H1 (cell line): Measurements from ENCODE around the gene DGAT2. TPM values are rescaled to one million over a fixed set of nuclear protein-coding genes. Genes with fewer than 3 reads are reported as not detected.

Experiments used
- CTCF ChIA-PET: fragments of 300-600 bp; sonication (Branson Sonifier 250); formaldehyde crosslinking; loops from one replicate; lab custom pipeline; 2021; ENCODE audit not compliant: partially characterized antibody; lab: Charles Lee
- POLR2A ChIA-PET: fragments of 300-600 bp; sonication (Branson Sonifier 250); formaldehyde crosslinking; loops from one replicate; lab custom pipeline; 2021; ENCODE audit warnings: inconsistent platforms; ENCODE audit not compliant: partially characterized antibody; lab: Charles Lee
- DNase-seq, 2 experiments: peaks; one replicate each; pipeline versions ENCODE4 v3.0.0 to v3.0.0-alpha.2; 2010 to 2022; ENCODE audit warnings: low spot score in 2 of 2, low read depth in 1 of 2, mixed read lengths in 1 of 2
- FAIRE-seq: peaks from 2 replicates; lab custom pipeline; 2011; peaks lifted over from hg19 to GRCh38; lab: Jason Lieb, UNC
- H2AFZ ChIP-seq: 2 replicates; pipeline ENCODE4 v1.8.1; 2012; ENCODE audit warnings: low read length, inconsistent platforms
- H2AK5ac ChIP-seq: 2 replicates; pipeline ENCODE4 v1.6.1; 2013; ENCODE audit warnings: low read depth, low read length
- H2BK120ac ChIP-seq: replicated peaks from 2 replicates; pipeline ENCODE3; 2013; ENCODE audit warnings: low read depth, low read length, inconsistent platforms
- H2BK12ac ChIP-seq: 2 replicates; pipeline ENCODE4 v1.6.1; 2013; ENCODE audit warnings: low read depth, low read length
- H2BK15ac ChIP-seq: 2 replicates; pipeline ENCODE4 v1.6.1; 2013; ENCODE audit warnings: low read length
- H2BK20ac ChIP-seq: 2 replicates; pipeline ENCODE4 v1.6.1; 2013; ENCODE audit warnings: low read length
- H2BK5ac ChIP-seq: 2 replicates; pipeline ENCODE4 v1.6.1; 2013; ENCODE audit warnings: low read depth, low read length
- H3K14ac ChIP-seq: 2 replicates; pipeline ENCODE4 v1.6.1; 2013; ENCODE audit warnings: inconsistent platforms; ENCODE audit not compliant: insufficient read length
- H3K18ac ChIP-seq: 2 replicates; pipeline ENCODE4 v1.6.1; 2013; ENCODE audit warnings: low read length; ENCODE audit errors: extremely low read depth
- H3K23ac ChIP-seq: 2 replicates; pipeline ENCODE4 v1.6.1; 2013; ENCODE audit warnings: inconsistent platforms; ENCODE audit not compliant: insufficient read length
- H3K23me2 ChIP-seq: 2 replicates; pipeline ENCODE4 v1.6.1; 2013; ENCODE audit warnings: low read depth, low read length
- H3K27ac ChIP-seq: 2 replicates; pipeline ENCODE4 v1.6.1; 2011; ENCODE audit warnings: low read depth, low read length, inconsistent platforms
- H3K27me3 ChIP-seq, 4 experiments: replicated peaks in 1 of 4; 1 replicate in 1 of 4; 2 replicates in 3 of 4; pipeline versions ENCODE4 v1.6.1 to v1.8.1; 2011 to 2013; ENCODE audit warnings: low read length in 3 of 4, mild to moderate bottlenecking in 3 of 4, inconsistent platforms in 2 of 4, mixed read lengths in 2 of 4, moderate library complexity in 1 of 4; ENCODE audit not compliant: control insufficient read depth in 3 of 4, insufficient read depth in 3 of 4; ENCODE audit errors: extremely low read depth in 1 of 4
- H3K36me3 ChIP-seq, 4 experiments: 2 replicates each; pipeline versions ENCODE4 v1.6.1 to v1.8.1; 2011 to 2013; ENCODE audit warnings: mild to moderate bottlenecking in 4 of 4, low read length in 3 of 4, moderate library complexity in 2 of 4, control low read depth in 1 of 4, inconsistent platforms in 1 of 4; ENCODE audit not compliant: insufficient read depth in 4 of 4, control insufficient read depth in 2 of 4
- H3K4ac ChIP-seq: replicated peaks from 2 replicates; pipeline ENCODE3; 2013; ENCODE audit warnings: low read length, low read depth, mixed read lengths, inconsistent platforms; ENCODE audit not compliant: insufficient read length
- H3K4me1 ChIP-seq, 4 experiments: replicated peaks in 1 of 4; 1 replicate in 1 of 4; 2 replicates in 3 of 4; pipeline versions ENCODE4 v1.6.1 to v1.8.1; 2011 to 2013; ENCODE audit warnings: low read length in 3 of 4, inconsistent platforms in 2 of 4, mixed read lengths in 1 of 4; ENCODE audit not compliant: insufficient read depth in 4 of 4, control insufficient read depth in 3 of 4
- H3K4me2 ChIP-seq, 2 experiments: 2 replicates each; pipeline versions ENCODE4 v1.6.1 to v1.8.1; 2011 to 2013; ENCODE audit warnings: low read depth in 2 of 2, low read length in 2 of 2, control low read depth in 1 of 2, inconsistent platforms in 1 of 2, mild to moderate bottlenecking in 1 of 2; ENCODE audit not compliant: insufficient read depth in 1 of 2
- H3K4me3 ChIP-seq, 4 experiments: fragments of 200-600, 300-600 bp in 1 of 4; sonication (generic), shearing (Covaris generic), sonication (Bioruptor Twin) in 1 of 4; 2 replicates each; pipeline versions ENCODE4 v1.5.1 to v1.8.1; 2011 to 2016; ENCODE audit warnings: low read length in 4 of 4, low read depth in 3 of 4, control low read depth in 2 of 4, inconsistent platforms in 2 of 4, mild to moderate bottlenecking in 2 of 4, mixed read lengths in 1 of 4, moderate library complexity in 1 of 4; ENCODE audit not compliant: insufficient read depth in 2 of 4; ENCODE audit errors: extremely low read depth in 1 of 4
- H3K56ac ChIP-seq: replicated peaks from 2 replicates; pipeline ENCODE3; 2013; ENCODE audit warnings: low read depth, mild to moderate bottlenecking, mixed read lengths, low read length, inconsistent platforms; ENCODE audit not compliant: insufficient read length
- H3K79me1 ChIP-seq: 2 replicates; pipeline ENCODE4 v1.6.1; 2013; ENCODE audit warnings: low read depth, low read length, control low read depth
- H3K79me2 ChIP-seq, 2 experiments: 2 replicates each; pipeline versions ENCODE4 v1.6.1 to v1.8.1; 2012 to 2013; ENCODE audit warnings: low read length in 2 of 2, mild to moderate bottlenecking in 2 of 2, inconsistent platforms in 1 of 2; ENCODE audit not compliant: insufficient read depth in 2 of 2, control insufficient read depth in 1 of 2
- H3K9ac ChIP-seq, 4 experiments: replicated peaks in 1 of 4; 1 replicate in 1 of 4; 2 replicates in 3 of 4; pipeline versions ENCODE4 v1.6.1 to v1.8.1; 2011 to 2013; ENCODE audit warnings: low read depth in 3 of 4, low read length in 3 of 4, control low read depth in 2 of 4, mild to moderate bottlenecking in 2 of 4, moderate library complexity in 2 of 4, inconsistent platforms in 1 of 4; ENCODE audit errors: extremely low read depth in 1 of 4
- H3K9me3 ChIP-seq, 2 experiments: 2 replicates each; pipeline versions ENCODE4 v1.6.1 to v1.8.1; 2012 to 2013; ENCODE audit warnings: mild to moderate bottlenecking in 2 of 2, moderate library complexity in 2 of 2, control low read depth in 1 of 2, inconsistent platforms in 1 of 2, low read depth in 1 of 2, low read length in 1 of 2, mixed read lengths in 1 of 2; ENCODE audit not compliant: insufficient read depth in 2 of 2
- H4K20me1 ChIP-seq, 2 experiments: replicated peaks in 1 of 2; 2 replicates each; pipeline versions ENCODE3 to v1.8.1; 2011 to 2013; ENCODE audit warnings: inconsistent platforms in 2 of 2, low read length in 2 of 2, mild to moderate bottlenecking in 1 of 2; ENCODE audit not compliant: insufficient read depth in 2 of 2, control insufficient read depth in 1 of 2
- H4K5ac ChIP-seq: 2 replicates; pipeline ENCODE4 v1.6.1; 2013; ENCODE audit warnings: low read length, low read depth, mixed read lengths, inconsistent platforms; ENCODE audit not compliant: insufficient read length
- H4K8ac ChIP-seq: 2 replicates; pipeline ENCODE4 v1.8.0; 2013; ENCODE audit warnings: mild to moderate bottlenecking, moderate library complexity, low read length, inconsistent platforms; ENCODE audit not compliant: insufficient read depth; ENCODE audit errors: extremely low read depth
- H4K91ac ChIP-seq: replicated peaks from 2 replicates; pipeline ENCODE3; 2013; ENCODE audit warnings: low read length, mixed read lengths, inconsistent platforms; ENCODE audit not compliant: insufficient read length
- HDAC2 ChIP-seq, 2 experiments: fragments of 300-600 bp in 1 of 2; sonication (generic) in 1 of 2; IDR thresholded peaks; 2 replicates each; pipeline ENCODE4 v1.6.1; 2011 to 2012; ENCODE audit warnings: low read depth in 2 of 2, low read length in 2 of 2, mild to moderate bottlenecking in 2 of 2, moderate library complexity in 2 of 2, borderline replicate concordance in 1 of 2, inconsistent platforms in 1 of 2
- JUND ChIP-seq: IDR thresholded peaks from 2 replicates; pipeline ENCODE4 v1.6.1; 2011; ENCODE audit warnings: mild to moderate bottlenecking, improper control_type of control experiment, low read length
- WGBS, 2 experiments: shearing (Covaris generic) in 1 of 2; methylation state at CpG; one replicate each; pipeline versions ENCODE4 v1.1.6 to v1.1.7; 2013 to 2015; ENCODE audit warnings: low lambda C conversion rate in 2 of 2, mixed read lengths in 2 of 2, inconsistent platforms in 1 of 2, low coverage in 1 of 2, missing lambda C conversion rate in 1 of 2; ENCODE audit not compliant: insufficient replicate concordance in 2 of 2, insufficient coverage in 1 of 2, insufficient read length in 1 of 2; ENCODE audit errors: extremely low coverage in 1 of 2, missing lambda C conversion rate in 1 of 2; 5-methylcytosine and 5-hydroxymethylcytosine counted together
- polyA plus RNA-seq, 7 experiments: library from polyadenylated mRNA; depleted of rRNA in 3 of 7; stranded (reverse) in 5 of 7; unstranded in 2 of 7; fragments of >200 nt in 5 of 7; fragments of 200-250 nt in 2 of 7; gene quantifications; 1 replicate in 5 of 7; 2 replicates in 1 of 7; 4 replicates in 1 of 7; pipeline versions ENCODE4 v1.2.1 to v1.2.3, GENCODE V29; 2011 to 2013; ENCODE audit warnings: missing spikeins in 2 of 7, mixed read lengths in 2 of 7
- total RNA-seq: library from RNA; stranded (reverse); fragmentation: NEBNext Ultra II Directional; extraction: Animal tissue kit (Norgen Biotek cat#: 25700); gene quantifications from 2 replicates; pipeline ENCODE4 v1.2.1, GENCODE V29; 2021

DGAT2 gene
- total and polyA plus RNA-seq, 2 of the 8 experiments (the other 6 are each of a cell fraction or from before 2014, with no cell fraction given): 3.2 to 5.9 TPM

DNA sequence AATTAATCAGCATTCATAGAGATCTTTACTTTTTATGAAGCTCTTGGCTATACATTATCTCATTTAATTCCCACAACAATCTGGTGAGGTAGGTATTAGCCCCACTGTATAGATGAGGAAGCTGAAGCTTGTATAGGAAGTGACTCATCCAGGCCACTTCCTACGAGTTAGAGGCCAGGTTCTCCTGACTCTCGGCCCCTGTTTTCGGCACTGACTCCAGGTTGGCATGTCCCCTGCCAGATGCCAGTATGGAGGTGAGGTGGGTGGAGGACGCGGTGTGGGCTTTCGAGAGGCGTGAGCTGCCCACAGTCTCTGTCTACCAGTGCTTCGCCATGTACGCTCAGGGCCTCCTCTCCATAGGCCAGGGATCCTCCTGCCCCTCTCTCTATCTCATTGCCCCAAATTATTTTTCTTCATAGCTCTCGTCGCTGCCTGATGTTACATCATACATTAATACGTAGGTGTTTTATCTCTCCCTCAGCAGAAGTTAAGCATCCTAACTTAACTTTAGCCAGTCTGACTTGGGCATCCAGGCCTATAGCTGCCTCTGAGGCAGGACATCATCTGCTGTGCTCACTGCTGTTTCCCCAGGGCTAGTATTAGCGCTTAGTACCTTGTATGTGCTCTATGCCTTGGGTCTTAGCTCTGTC lies 9.0 kb downstream of the DGAT2 start:
- Histone ChIP-seq H3K4me3 (no peak overlapping the region), H3K56ac (no peak overlapping the region), H3K18ac (no peak overlapping the region), H3K4me1 (peaks cover 0 to 8% (median 4%) of the 10 kb centered on the region in 4 experiments; a peak in 5 of 7 replicates), H3K27ac (no peak overlapping the region), H3K9me3 (no peaks in the 10 kb centered on the region), H4K8ac (no peak overlapping the region), H2AFZ (no peak overlapping the region), H2BK120ac (no peak overlapping the region), H2BK5ac (no peak overlapping the region), H4K91ac (no peak overlapping the region), H2AK5ac (no peak overlapping the region), H3K23ac (no peak overlapping the region), H3K4me2 (no peak overlapping the region), H3K14ac (no peak overlapping the region), H4K20me1 (no peaks in the 10 kb centered on the region), H4K5ac (no peak overlapping the region), H3K9ac (no peak overlapping the region), H2BK20ac (no peak overlapping the region), H3K36me3 (no peaks in the 10 kb centered on the region), H2BK12ac (no peak overlapping the region), H3K27me3 (no peaks in the 10 kb centered on the region), H3K23me2 (no peaks in the 10 kb centered on the region), H3K79me2 (no peaks in the 10 kb centered on the region), H3K4ac (no peak overlapping the region), H2BK15ac (no peak overlapping the region), H3K79me1 (no peaks in the 10 kb centered on the region)
- FAIRE-seq: no peak
- ChIA-PET POLR2A (no interaction called here), CTCF (interaction anchor here (1.2 to 3.1 kb wide), 4 partner anchors 9 to 87 kb away, joined by 3 to 10 read pairs (median 4); partner anchors contain the start of gene DGAT2)
- no peak for TF ChIP-seq JUND
- TF ChIP-seq HDAC2 (IDR thresholded peaks at IDR 0.05; ENCODE audit: borderline replicate concordance in 1 of 2, low read depth in 2 of 2, low read length in 2 of 2): no peak
- DNase-seq: no peak
- WGBS, 2 experiments: 88% methylated on average over 13 of the region's 13 CpGs; no CpG with 5 or more reads in 1 of the 2 experiments
